Brain pericyte (primary cell): ENCODE results near the gene MICB.
"Not testable (repeated sequence)": the region's sequence is repeated elsewhere in the genome, so short reads cannot be mapped to it uniquely, and the experiment has no call there.

Experiments used
- DNase-seq: peaks from one replicate; pipeline ENCODE4 v3.0.0-alpha.2; 2012; ENCODE audit warnings: low read depth, low spot score

Gene MICB

DNA sequence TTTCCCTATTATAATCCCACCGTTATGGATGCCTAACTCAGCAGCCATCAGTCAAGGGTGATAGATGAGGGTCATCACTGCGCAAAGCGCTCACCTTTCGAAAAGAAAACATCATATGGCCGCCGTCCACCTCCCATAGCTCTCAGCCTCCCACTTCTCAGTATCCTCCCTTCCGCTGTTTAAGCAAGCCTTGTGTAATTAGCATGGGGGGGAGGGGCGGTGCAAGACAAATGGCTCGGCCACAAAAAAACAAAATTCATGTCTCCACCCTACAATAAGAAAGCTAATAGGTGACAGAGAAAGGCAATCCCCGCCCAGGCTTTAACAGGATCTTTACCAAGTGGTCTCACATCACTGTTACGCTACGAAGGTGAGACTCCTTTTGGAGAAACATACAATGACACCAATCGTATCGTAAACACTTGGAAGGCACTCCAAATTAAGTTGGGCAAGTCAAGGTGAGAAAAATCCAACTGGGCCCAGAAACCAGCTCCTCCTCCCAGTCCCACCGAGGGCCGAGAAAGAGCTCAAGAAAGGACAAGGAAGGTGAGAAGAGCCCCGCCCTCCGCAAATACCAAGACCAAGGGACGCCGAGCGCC, 43.2 kb downstream of the MICB start:
- DNase-seq, result no peak

DNA sequence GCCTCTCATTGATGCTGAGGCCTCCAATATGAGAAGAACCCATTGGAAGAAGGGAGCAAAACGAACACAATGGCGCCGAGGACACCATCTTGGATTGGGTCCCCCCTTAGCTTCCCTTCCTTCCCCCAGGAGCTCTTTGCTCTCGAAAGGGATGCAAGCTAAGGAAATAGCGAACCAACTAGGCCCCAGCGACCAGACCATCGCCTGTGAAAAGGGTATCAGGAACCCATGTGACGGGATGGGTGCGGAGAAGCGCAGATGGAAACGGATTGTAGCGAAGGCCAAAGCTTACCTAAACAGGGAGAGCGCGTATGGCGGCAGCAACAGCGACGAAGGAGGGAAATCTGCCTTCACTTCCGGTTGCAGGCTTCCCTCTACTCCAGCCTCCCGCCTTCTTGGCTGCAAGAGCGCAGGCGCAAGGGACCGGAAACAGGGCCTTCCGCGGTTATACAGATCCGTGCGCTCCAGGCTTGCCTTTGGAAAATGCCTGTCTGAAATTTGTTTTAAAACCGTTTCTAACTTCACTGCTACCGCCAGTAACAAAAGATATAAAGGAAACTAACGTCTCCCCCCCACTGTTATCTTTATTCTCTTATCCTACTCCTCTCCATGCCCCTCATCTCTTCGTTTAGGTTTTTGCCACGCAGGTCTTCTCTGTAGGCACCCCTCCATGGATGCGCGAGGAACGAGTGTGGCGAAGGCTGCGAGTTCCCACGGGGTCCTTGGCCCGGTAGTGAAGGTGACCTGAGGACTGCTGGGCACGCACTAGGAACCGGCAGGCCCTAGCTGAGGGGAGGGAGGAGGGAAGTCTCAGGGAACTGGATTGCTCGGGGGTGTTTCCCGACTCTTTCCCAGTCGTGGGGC, 43.9 kb downstream of the MICB start, which contains the start of gene DDX39B:
Gene DDX39B (minus strand): TSS at position 346 of the 864 bp plus-strand sequence. CDS start 1,471 bp downstream, outside the sequence.
- peak; percentile 94 for DNase-seq

DNA sequence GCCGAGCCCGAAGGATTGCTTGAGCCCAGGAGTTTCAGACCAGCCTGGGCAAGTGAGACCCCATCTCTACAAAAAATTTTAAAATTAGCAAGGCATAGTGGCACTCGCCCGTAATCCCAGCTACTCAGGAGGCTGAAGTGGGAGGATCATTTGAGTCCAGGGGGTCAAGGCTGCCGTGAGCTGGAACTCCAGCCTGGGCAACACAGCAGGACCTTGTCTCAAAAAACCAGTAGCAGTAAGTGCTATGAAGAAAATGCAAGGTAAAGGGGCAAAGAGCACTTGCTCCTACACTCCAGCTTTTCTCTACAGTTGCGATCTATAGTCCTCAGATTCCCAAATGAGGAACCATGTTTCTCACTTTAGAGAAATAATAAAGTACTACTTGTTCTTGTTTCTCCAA, 45.7 kb downstream of the MICB start:
- no peak for DNase-seq

DNA sequence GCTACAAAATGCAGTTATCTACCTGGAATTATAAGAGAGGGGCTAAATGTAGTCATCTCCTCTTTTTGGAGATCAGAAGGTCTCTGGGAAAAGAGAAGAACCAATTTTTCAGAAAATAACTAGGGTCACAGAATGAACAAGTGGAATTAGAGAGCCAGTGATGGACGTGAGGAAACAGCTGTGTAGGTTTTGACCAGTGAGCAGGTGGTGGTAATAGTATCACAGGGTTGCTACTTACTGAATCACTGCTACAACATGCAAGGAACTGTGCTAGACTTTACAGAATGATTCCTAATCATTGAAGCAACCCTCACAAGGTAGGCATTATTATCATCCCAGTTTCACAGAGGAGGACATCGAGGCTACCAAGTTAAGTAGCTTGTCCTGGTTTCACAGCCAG, 46.7 kb downstream of the MICB start:
- no peak for DNase-seq

DNA sequence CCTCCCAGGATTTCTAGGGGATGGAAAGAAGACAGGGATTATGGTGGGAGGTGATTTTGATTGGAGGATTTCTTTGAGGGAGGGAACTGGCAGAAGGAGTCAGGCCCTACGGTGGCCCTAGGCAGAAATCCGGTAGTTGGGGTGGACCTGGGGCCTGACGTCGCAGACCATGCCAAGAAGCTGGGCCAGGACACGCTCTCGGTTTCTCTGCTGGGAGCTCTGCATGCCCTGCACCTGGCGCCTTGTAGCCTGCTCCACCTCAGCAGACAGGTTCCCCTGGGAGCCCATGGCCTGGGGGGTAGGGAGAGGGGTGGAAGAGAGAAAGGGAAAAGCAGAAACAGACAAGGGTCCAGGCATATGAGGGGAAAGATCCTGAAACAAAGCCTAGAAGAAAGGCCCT, 47.3 kb downstream of the MICB start:
- no peak for DNase-seq

DNA sequence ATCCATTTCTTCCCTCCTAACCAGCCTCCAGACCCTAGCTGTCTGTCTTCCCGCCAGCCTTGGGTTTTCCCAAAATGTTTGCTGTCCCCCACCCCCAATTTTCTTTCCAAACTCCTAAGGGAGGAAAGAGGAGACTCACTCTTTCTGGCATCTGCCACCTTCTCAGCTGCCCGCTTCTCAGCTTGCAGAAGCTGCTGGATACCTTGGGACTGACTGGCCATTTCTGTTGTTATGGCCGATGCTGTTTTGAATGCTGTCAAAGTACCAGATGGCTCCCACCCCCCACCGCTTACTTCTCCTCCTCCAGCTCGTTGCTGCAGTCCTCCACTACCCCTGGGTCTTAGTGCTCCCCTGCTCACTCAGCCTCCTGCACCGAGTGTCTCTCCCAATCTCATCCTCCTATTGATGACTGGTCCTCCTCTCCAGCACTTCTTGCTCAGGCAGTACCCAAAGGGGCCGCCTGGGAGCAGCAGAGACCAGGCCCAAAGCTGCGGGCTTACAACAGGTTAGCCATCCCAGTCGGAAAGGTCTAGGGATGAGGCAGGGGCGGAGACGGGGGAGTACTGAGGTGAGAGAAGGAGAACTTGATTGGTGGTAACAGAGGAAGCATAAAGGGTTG, 48.5 kb downstream of the MICB start, which contains the start of gene ATP6V1G2:
Gene ATP6V1G2 (minus strand): TSS at position 270 of the 619 bp plus-strand sequence. CDS start 49 bp downstream, at position 221.
- peak; percentile 91 for DNase-seq

DNA sequence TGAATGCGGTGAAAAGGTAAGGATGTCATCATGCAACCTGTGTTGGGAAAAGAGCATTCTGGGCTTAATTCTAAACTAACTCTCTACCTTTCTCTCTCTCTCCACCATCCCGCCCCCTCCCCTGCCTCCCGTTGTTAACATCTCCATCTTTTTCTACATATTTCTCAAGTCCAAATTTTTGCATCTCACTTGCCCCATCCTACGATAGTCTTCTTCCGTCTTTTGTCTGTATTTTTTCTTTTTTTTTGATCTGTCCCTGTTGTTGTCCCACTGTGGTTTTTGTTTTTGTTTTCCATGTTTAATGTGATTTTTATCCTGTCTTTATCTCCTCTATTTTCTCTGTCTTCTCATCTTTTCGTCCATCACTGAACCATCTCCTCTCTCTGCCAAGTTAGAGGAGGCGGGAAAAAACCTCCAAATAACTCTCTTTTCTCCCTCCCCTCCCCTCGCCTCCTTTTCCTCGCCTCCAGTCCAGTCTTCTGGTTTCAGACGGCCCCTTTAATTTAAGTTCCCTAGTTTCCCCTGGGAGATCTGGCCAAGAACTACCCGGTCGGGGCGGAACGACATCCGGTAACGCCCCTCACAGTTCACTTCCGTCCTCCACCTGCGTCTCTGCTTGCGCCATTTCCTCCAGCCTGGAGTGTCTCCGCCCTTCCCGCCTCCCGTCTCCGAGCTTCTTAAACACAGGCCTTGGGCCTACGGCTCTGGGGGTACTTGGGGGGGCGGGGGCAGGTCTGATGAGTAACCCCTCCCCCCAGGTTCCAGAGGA, 49.2 kb downstream of the MICB start, which contains the start of gene NFKBIL1:
Gene NFKBIL1 (plus strand): TSS at position 651 of the 769 bp plus-strand sequence. CDS start 87 bp downstream, at position 738.
- DNase-seq, result peak; percentile 94

DNA sequence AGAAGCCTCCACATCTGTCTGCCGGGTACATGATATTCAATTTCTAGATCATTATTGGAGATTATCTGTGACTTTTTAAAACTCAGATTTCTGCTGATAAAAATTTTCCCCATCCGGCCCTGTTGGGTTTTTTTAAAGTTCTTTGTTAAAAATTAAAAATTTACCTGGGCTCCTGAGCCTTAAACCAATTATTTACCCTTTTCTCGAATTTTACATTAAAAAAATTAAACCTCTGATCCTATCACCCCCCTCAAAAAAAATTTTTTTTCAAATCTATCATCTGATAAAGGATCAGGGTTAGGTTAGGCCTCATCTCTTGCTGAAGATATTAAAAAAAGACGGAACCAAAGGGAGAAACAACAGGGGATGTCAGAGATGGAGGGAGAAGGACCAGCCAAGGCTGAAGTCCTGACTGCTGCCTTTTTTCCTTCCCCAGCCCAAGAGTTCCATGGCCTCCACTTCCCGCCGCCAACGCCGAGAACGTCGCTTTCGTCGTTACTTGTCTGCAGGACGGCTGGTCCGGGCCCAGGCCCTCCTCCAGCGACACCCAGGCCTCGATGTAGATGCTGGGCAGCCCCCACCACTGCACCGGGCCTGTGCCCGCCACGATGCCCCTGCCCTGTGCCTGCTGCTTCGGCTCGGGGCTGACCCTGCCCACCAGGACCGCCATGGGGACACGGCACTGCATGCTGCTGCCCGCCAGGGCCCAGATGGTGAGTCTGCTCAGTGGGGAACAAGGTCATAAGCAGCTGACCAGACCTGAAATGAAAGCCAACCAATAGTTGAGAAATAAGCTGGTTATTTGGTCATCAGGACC, 50.0 kb downstream of the MICB start:
- no peak for DNase-seq

DNA sequence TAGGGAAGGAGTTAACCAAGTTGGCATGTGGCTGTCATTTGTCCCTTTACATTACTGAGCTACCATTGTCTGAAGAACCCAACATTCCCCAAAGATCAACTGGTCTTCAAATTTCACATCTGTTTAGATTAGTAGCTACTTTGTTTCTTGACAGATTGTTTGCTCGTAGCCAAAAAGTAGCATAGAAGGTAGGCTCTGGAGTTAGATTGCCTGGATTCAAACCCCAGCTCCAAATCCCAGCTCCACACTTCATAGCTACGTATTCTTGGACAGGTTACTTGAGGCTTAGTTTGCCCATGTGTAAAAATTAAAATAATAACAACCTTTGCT, 50.6 kb downstream of the MICB start:
- DNase-seq, result no peak

DNA sequence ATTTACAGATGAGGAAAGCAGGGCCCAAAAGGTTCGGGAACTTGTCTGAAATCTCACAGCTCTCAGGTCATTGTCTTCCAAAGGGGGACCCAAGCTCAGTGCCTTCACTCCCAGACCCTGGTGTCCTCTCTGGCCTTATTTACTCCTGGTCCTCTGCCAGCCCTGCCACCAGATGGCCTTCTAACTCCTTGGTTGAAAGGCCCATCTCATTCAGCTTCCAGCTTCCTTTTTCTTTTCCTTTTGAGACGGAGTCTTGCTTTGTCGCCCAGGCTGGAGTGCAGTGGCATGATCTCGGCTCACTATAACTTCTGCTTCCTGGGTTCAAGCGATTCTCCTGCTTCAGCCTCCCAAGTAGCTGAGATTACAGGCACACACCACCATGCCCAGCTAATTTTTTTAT, 53.4 kb downstream of the MICB start:
- DNase-seq, result not testable (repeated sequence)

DNA sequence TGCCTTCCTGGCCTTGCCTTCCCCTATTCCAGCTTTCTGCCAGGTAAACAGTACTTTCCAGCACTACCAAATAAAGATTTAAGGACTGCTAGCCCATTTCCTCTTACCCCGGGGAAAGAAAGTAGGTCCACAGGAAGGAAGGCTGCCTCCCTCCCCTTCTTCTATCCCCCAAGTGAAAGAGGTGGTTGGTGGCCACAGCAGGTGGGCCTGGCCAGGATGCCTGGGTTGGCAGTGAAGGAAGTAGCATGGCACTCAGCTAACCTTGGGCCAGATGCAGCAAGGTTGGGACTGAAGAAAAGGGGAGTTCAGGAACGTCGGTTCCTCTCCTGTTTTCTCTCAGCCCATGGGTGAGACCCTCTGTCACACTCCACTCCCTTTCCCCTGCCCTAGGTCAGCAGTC, 58.4 kb downstream of the MICB start:
- DNase-seq, result no peak

DNA sequence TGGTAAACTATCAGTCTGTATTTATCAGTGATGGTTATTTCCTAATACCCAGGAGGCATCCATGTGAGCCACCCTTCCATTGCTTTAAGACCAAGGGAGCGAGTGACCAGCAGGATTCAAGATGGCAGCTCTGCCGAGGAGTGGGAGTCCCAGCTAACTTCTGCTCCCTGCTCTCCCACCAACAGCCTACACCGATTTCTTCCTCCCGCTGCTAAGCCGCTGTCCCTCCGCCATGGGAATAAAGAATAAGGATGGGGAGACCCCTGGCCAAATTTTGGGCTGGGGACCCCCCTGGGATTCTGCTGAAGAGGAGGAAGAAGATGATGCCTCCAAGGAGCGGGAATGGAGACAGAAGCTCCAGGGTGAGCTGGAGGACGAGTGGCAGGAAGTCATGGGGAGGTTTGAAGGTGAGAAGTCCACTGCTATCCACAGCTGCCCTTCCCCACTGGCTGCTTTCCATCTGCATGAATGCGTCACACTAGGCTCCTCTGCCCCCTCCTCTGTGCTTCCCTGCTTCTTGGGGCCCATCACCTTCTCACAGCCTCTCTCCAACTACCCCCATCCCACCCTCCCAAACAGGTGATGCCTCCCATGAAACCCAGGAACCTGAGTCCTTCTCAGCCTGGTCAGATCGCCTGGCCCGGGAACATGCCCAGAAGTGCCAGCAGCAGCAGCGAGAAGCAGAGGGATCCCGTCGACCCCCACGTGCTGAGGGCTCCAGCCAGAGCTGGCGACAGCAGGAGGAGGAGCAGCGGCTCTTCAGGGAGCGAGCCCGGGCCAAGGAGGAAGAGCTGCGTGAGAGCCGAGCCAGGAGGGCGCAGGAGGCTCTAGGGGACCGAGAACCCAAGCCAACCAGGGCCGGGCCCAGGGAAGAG, 59.7 kb downstream of the MICB start:
- no peak for DNase-seq

DNA sequence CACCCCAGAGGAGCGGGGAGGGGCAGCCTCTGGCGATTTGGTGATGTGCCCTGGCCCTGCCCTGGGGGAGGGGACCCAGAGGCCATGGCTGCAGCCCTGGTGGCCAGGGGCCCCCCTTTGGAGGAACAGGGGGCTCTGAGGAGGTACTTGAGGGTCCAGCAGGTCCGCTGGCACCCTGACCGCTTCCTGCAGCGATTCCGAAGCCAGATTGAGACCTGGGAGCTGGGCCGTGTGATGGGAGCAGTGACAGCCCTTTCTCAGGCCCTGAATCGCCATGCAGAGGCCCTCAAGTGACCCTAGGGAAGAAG, 60.3 kb downstream of the MICB start:
- DNase-seq, result no peak

DNA sequence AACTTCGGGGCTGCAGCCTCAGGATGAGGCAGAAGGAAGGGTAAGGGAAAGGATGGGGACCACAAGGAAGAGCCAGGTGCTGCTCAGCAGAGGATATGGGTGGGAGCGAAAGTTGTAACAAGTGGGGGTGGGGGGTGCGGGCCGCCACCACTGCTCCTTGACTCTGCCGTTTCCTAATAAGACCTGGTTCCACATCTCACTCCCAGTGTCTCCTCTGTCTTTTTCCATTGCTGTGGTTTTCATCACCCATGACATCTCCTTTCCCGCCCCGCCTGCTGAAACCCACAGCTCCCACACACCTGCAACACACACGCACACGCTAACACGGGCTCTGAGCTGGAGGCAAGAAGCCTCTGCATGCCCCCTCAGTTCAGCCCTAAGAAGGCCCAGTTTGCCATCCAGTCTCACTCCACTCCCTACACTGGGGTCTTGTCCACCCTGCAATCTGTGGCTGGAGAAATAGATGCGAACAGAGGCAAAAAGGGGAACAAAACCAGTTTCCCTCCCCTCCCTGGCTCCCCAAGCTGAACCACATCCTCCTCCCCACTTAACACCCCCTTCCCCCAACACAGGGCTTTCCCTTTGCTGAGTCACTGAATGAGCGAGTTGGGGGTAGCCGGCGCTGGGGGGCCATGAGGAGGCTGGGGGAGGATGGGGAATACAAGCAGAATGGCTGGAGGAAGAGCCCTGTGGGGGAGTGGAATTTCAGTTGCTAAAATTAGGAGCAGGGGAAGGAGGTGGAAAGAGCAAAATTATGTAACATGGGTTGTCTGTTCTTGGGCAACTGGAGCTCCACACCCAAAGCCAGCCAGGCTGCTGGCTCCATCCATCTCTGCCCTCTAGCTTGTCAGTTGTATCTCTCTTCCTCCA, 60.9 kb downstream of the MICB start:
- no peak for DNase-seq

DNA sequence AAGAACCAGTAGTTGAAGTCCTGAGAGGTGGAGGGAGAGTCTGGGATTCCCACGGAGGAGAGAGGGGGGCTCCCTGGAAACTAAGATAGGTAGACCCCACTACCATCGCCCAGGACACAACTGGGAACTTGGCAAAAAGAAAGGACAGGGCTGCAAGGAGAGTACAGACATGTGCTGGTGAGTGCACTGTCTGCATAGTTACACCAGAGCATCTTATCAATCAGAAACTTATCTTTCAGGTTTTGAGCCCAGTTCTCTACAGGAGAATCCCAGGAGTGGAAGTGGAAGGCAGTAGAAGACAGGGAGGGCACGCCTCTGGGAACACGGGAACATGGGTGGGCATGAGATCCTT, 61.6 kb downstream of the MICB start:
- DNase-seq, result no peak

DNA sequence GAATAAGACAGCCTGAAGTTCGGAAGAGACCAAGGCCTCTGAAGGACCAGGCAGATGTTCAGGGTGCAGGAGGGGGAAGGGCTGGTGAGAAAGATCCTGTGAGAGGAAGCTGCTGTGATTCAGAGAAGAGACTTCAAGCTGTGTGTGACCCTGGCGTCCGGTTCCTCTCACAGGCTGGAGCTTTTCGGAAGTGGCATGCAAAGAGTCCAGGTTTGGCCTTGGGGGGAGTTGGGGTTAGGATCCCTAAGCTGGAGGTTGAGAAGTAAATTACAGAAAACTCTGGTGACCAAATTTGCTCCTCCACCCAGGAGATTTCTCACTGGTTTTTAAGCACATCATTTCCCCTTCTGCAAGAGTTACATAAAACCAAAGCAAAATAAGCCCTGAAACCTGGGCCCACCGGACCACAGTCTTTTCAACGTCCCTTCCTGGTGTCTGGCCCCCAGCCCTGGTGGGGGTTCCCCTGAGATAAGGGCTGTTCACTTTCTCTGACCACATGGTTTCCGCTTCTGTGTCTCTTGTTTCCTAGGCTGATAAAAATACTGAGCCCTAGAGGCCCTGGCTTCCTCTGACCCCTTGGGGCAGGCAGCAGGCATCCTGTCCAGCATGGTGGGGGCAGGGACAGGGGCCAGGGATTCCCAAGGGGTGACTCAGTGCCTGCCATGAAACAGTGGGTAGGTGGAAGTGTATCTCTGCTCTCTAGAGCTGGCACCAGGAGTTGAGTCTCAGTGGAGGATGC, 62.2 kb downstream of the MICB start:
- DNase-seq, result no peak

DNA sequence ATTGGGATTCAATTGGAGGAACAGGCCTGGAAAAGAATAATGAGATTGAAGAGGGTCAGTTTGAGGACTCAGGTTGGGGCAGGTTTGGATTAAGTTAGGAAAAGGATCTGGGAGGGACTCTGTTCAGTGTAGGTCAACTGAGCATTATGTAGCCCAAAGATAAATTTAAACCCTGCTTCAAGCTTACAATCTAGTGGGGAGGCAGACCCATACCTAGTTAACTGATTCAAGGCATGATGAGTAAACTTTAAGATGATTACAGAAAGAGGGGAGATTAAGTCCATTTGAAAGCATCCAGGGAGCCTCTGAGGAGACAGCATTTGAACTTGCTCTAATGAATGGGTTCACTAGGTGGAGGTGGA, 62.7 kb downstream of the MICB start:
- DNase-seq, result no peak
